Measurements from ENCODE around the gene SMC6.

SMC6 gene

DNA sequence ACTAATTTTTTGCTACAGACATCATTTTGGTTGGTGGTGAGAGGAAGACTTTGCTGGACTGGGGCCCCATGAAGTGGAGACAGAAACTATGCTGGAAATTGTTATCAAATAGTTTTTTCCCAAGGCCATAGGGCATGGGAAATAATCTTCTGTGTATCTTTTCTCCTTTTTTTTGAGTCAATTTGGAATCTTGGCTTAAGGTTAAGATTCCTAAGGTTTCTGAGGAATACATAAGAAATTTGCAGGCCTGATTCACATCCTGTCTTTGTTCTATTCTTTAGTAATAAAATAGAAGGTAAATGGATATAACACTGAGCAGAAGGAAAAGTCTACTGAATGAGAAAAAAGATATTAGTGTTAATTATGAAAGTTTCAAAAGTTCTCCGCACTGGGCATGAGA, 16.6 kb downstream of the SMC6 start:
- peaks cover 27% of the 10 kb centered on the region for H3K36me3 ChIP-seq (ENCODE audit: control insufficient read depth, insufficient read depth, low read length)
- no peak overlapping the region for H3K9ac ChIP-seq (ENCODE audit: low read depth, low read length)
- H3K9me3 ChIP-seq (ENCODE audit: control insufficient read depth, insufficient read depth, low read length): no peaks in the 10 kb centered on the region
- no peak overlapping the region for H3K4me3 ChIP-seq (ENCODE audit: low read depth, low read length)
- no peaks in the 10 kb centered on the region for H3K4me1 ChIP-seq (ENCODE audit: control insufficient read depth, insufficient read depth, low read length)
- no peaks in the 10 kb centered on the region for H3K27me3 ChIP-seq (ENCODE audit: control insufficient read depth, insufficient read depth, low read length)

DNA sequence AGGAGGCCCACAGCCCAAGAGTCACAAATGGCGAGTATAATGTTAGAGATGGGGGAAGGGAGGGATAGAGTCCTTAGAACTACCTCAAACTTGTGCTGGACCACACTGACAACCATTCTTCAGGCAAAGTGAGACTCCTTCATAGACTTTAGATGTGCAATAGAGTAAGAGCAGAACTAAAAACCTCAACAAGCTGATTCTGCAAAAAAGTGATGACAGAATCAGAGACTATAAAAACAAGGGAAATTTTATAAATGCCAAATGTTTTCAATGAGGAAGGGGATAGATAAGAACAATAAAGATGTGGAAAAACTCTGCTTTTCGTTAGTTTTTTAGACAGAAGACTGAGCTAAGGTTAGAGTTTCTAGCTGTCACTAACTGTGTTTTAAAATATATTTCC, 17.7 kb downstream of the SMC6 start:
- no peaks in the 10 kb centered on the region for H3K9me3 ChIP-seq (ENCODE audit: control insufficient read depth, insufficient read depth, low read length)
- no peaks in the 10 kb centered on the region for H3K27me3 ChIP-seq (ENCODE audit: control insufficient read depth, insufficient read depth, low read length)
- peaks cover 27% of the 10 kb centered on the region for H3K36me3 ChIP-seq (ENCODE audit: control insufficient read depth, insufficient read depth, low read length)

DNA sequence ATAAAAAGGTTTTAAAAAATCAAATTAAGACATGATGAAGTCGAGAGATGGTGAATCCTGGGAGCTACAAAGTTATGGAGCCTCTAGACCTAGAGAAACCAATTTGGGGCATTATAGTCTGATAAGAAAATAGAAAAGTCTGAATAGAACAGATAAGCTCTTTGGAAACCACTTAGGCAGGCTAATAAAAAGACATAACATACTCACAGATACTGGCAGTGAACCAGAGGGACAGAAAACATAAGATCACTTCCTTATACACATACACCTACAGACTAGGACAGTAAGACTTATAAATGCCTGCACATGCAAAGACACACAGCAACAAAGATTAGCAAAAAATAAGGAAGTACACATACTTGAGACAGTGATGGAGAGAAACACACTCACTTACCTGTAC, 20.0 kb downstream of the SMC6 start:
- H3K36me3 ChIP-seq (ENCODE audit: control insufficient read depth, insufficient read depth, low read length): peaks cover 20% of the 10 kb centered on the region

More for the DNA sequence above, 17.7 kb downstream of the SMC6 start:
- Histone ChIP-seq H3K4me1 (ENCODE audit: control insufficient read depth, insufficient read depth, low read length) (no peaks in the 10 kb centered on the region), H3K4me3 (ENCODE audit: low read depth, low read length) (no peak overlapping the region), H3K9ac (ENCODE audit: low read depth, low read length) (no peak overlapping the region)

DNA sequence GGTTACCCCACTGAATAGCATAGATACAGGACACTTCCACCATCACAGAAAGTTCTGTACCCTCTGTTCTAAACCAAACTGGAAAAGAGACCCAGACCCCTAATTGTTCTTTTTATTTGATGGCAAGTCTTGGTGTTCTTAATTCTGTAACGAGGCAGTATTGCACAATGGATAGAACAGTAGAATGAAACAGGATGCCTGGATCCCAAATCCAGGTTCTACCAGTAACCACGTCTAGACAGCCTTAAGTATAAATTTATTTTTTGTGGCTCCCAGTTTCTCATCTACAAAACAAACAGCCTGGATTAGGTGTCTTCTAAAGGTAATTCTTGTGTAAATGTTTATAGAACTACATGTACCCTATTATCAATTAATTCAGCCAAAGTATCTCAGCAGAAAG, 23.7 kb downstream of the SMC6 start:
- Histone ChIP-seq H3K9ac (ENCODE audit: low read depth, low read length) (no peak overlapping the region), H3K36me3 (ENCODE audit: control insufficient read depth, insufficient read depth, low read length) (peaks cover 3% of the 10 kb centered on the region), H3K9me3 (ENCODE audit: control insufficient read depth, insufficient read depth, low read length) (no peaks in the 10 kb centered on the region), H3K27me3 (ENCODE audit: control insufficient read depth, insufficient read depth, low read length) (no peaks in the 10 kb centered on the region), H3K4me3 (ENCODE audit: low read depth, low read length) (no peak overlapping the region), H3K4me1 (ENCODE audit: control insufficient read depth, insufficient read depth, low read length) (no peaks in the 10 kb centered on the region)

More for the DNA sequence above, 20.0 kb downstream of the SMC6 start:
- no peaks in the 10 kb centered on the region for H3K27me3 ChIP-seq (ENCODE audit: control insufficient read depth, insufficient read depth, low read length)
- no peak overlapping the region for H3K4me3 ChIP-seq (ENCODE audit: low read depth, low read length)
- H3K9me3 ChIP-seq (ENCODE audit: control insufficient read depth, insufficient read depth, low read length): no peaks in the 10 kb centered on the region
- no peaks in the 10 kb centered on the region for H3K4me1 ChIP-seq (ENCODE audit: control insufficient read depth, insufficient read depth, low read length)
- no peak overlapping the region for H3K9ac ChIP-seq (ENCODE audit: low read depth, low read length)

DNA sequence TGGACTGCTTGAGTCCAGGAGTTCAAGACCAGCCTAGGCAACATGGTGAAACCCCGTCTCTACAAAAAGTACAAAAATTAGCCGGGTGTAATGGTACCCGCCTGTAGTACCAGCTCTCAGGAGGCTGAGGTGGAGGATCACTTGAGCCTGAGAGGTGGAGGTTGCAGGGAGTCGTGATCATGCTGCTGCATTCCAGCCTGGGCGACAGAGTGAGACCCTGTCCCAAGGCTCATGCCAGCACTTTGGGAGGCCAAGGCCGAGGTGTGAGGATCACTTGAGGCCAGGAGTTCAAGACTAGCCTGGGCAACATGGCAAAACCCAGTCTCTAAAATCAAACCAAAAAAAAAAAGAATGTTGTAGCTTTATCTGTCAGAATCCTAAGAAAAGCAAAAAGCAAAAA, 25.4 kb downstream of the SMC6 start:
- no peaks in the 10 kb centered on the region for H3K27me3 ChIP-seq (ENCODE audit: control insufficient read depth, insufficient read depth, low read length)
- no peak overlapping the region for H3K4me3 ChIP-seq (ENCODE audit: low read depth, low read length)
- peaks cover 6% of the 10 kb centered on the region for H3K36me3 ChIP-seq (ENCODE audit: control insufficient read depth, insufficient read depth, low read length)
- H3K4me1 ChIP-seq (ENCODE audit: control insufficient read depth, insufficient read depth, low read length): no peaks in the 10 kb centered on the region
- H3K9me3 ChIP-seq (ENCODE audit: control insufficient read depth, insufficient read depth, low read length): no peaks in the 10 kb centered on the region
- H3K9ac ChIP-seq (ENCODE audit: low read depth, low read length): no peak overlapping the region

DNA sequence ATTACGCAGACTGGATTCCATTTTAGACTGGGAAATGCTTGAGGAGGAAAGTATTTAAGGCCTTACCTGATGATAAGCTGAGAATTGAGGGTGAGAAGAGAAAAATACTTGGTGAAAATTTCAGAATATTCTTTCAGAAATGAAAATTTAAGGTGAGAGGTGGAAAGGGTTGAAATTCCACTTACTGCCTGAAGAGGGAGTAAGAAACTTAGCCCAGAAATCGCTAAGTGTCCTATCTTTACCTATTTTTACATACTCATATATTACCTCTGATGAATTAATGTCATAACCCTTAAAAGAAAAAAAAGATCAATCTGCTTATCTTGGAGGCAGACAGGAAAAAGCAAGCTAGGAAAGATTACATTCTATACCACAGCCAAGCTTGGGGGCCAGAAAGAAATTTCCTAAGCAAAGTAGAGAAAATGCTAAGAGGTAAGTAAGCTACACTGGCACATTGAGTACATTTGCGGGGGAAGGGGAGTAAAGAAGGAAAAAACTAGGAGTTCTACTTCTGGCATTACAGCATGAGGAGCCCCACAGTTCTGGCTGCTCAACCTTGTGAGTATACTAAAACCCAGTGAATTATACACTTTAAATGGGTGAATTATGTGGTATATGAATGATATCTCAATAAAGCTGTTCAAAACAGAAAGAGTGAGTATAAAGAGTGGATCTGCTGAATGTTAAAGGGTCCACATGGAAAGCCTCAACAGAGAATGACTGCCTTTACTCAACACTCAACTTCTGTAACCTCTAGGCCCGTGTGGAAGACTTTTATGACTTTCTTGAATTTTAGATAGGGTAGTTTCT, 33.8 kb downstream of the SMC6 start:
- peaks cover 15% of the 10 kb centered on the region for H3K36me3 ChIP-seq (ENCODE audit: control insufficient read depth, insufficient read depth, low read length)
- H3K9me3 ChIP-seq (ENCODE audit: control insufficient read depth, insufficient read depth, low read length): no peaks in the 10 kb centered on the region
- H3K4me3 ChIP-seq (ENCODE audit: low read depth, low read length): no peak overlapping the region
- no peaks in the 10 kb centered on the region for H3K27me3 ChIP-seq (ENCODE audit: control insufficient read depth, insufficient read depth, low read length)
- H3K9ac ChIP-seq (ENCODE audit: low read depth, low read length): no peak overlapping the region
- no peaks in the 10 kb centered on the region for H3K4me1 ChIP-seq (ENCODE audit: control insufficient read depth, insufficient read depth, low read length)

DNA sequence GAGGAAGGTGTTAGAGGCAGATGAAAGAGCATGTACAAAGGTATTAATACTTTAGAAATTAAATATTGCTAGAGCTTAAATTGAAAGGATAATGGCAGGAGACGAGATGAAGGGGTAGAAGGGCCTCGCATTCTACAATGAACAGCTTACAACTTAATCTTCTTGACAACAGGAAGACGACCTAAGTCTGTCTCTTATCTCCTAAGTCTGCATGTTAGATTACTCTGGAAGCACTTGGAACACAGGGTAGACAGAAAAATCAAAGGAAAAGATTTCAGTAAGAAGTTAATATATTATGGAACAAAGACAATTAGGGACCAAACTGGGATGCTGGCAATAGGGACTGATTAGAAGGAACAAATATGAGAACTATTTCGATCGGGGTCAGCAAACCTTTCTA, 34.9 kb downstream of the SMC6 start:
- Histone ChIP-seq H3K36me3 (ENCODE audit: control insufficient read depth, insufficient read depth, low read length) (peaks cover 18% of the 10 kb centered on the region), H3K4me3 (ENCODE audit: low read depth, low read length) (no peak overlapping the region), H3K27me3 (ENCODE audit: control insufficient read depth, insufficient read depth, low read length) (no peaks in the 10 kb centered on the region), H3K4me1 (ENCODE audit: control insufficient read depth, insufficient read depth, low read length) (no peaks in the 10 kb centered on the region), H3K9ac (ENCODE audit: low read depth, low read length) (no peak overlapping the region), H3K9me3 (ENCODE audit: control insufficient read depth, insufficient read depth, low read length) (no peaks in the 10 kb centered on the region)

DNA sequence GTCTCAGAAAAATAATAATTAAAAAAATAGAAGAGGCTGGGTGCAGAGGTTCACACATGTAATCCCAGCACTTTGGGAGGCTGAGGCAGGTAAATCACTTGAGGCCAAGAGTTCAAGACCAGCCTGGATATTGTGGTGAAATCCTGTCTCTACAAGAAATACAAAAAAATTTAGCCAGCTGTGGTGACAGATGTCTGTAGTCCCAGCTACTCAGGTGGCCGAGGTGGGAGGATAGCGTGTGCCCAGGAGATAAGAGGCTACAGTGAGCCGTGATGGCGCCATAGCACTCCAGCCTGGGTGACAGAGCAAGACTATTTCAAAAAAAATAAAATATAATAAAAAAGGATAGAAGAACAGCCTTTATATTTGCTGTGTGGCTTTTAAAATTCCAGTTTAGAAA, 35.9 kb downstream of the SMC6 start:
- H3K4me3 ChIP-seq (ENCODE audit: low read depth, low read length): no peak overlapping the region
- H3K9me3 ChIP-seq (ENCODE audit: control insufficient read depth, insufficient read depth, low read length): no peaks in the 10 kb centered on the region
- peaks cover 11% of the 10 kb centered on the region for H3K36me3 ChIP-seq (ENCODE audit: control insufficient read depth, insufficient read depth, low read length)
- H3K4me1 ChIP-seq (ENCODE audit: control insufficient read depth, insufficient read depth, low read length): no peaks in the 10 kb centered on the region
- no peak overlapping the region for H3K9ac ChIP-seq (ENCODE audit: low read depth, low read length)
- no peaks in the 10 kb centered on the region for H3K27me3 ChIP-seq (ENCODE audit: control insufficient read depth, insufficient read depth, low read length)

DNA sequence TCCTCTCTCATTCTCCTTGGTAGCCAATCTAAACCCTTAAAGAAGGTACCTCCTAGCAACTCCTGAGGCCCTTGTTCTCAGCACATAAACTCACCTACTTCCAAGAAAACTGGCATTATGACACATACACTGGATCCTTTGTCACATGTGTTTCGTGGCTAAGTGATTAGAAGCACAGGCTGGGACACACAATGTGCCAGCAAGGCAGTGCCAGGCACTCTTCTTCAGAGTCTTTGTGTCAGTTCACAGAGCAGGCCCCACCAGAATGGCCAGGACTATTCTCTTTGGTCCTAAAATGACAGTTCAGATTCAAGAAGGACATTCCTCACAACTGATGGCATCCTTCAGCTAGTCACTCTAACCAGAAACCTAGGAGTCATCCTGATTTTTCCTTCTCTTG, 40.3 kb downstream of the SMC6 start:
- no peak overlapping the region for H3K9ac ChIP-seq (ENCODE audit: low read depth, low read length)
- H3K4me1 ChIP-seq (ENCODE audit: control insufficient read depth, insufficient read depth, low read length): no peaks in the 10 kb centered on the region
- peaks cover 6% of the 10 kb centered on the region for H3K36me3 ChIP-seq (ENCODE audit: control insufficient read depth, insufficient read depth, low read length)
- H3K9me3 ChIP-seq (ENCODE audit: control insufficient read depth, insufficient read depth, low read length): no peaks in the 10 kb centered on the region
- no peaks in the 10 kb centered on the region for H3K27me3 ChIP-seq (ENCODE audit: control insufficient read depth, insufficient read depth, low read length)
- no peak overlapping the region for H3K4me3 ChIP-seq (ENCODE audit: low read depth, low read length)

DNA sequence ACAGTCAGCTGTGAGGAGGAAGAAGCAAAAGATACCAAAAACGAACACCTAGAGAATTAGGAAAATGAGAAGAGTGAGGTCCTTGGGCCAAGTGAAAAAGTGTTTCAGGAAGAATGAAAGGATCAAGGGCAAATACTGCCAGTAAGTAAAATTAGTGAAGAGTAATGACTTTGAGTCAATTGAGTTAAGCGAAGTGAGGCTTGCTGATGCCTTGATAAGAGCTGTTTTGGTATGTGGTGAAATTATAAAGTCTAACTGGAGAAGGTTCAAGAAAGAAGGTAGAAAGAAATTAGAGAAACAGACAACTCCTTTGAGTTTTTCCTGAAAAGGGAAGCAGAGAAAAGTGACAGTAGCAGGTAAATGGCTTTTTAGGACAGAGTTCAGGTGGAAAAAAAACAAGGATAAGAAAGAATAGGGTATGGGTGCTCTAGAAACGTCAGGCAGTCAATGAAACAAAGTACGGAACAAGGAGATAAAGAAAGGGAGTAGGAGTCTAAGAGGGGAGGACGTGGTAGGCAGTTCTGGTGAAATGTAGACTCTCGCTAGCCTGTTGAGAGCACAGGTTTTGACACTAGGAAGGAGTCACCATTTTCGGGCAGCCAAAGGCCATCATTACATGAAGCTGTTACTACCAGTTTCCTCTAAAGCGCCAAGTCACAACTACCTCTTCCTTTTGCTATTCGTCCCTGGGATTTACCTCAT, 42.9 kb downstream of the SMC6 start:
- no peak overlapping the region for H3K9ac ChIP-seq (ENCODE audit: low read depth, low read length)
- peaks cover 6% of the 10 kb centered on the region for H3K36me3 ChIP-seq (ENCODE audit: control insufficient read depth, insufficient read depth, low read length)

DNA sequence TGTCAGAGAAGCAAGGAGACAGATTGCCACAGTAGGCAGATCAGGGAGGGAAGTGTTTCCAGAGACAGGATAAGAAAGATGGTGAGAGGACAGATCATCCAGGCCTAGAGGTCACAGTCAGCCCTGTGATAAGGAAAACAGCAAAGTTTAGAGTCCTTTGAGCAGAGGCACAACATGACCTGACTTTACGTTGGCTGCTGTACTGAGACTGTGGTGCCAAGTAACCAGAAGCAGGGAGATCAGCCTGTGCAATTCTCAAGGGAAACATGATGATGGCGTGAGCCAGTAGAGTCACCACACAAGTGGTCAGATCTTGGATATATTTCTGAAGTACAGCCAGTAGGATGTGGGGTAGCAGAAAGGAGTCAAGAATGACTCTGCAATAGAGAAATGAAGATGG, 43.7 kb downstream of the SMC6 start:
- H3K9ac ChIP-seq (ENCODE audit: low read depth, low read length): no peak overlapping the region
- H3K9me3 ChIP-seq (ENCODE audit: control insufficient read depth, insufficient read depth, low read length): no peaks in the 10 kb centered on the region
- no peak overlapping the region for H3K4me3 ChIP-seq (ENCODE audit: low read depth, low read length)
- H3K4me1 ChIP-seq (ENCODE audit: control insufficient read depth, insufficient read depth, low read length): no peaks in the 10 kb centered on the region
- no peaks in the 10 kb centered on the region for H3K27me3 ChIP-seq (ENCODE audit: control insufficient read depth, insufficient read depth, low read length)
- peaks cover 5% of the 10 kb centered on the region for H3K36me3 ChIP-seq (ENCODE audit: control insufficient read depth, insufficient read depth, low read length)

More for the DNA sequence above, 42.9 kb downstream of the SMC6 start:
- H3K9me3 ChIP-seq (ENCODE audit: control insufficient read depth, insufficient read depth, low read length): no peaks in the 10 kb centered on the region
- H3K4me1 ChIP-seq (ENCODE audit: control insufficient read depth, insufficient read depth, low read length): no peaks in the 10 kb centered on the region
- no peaks in the 10 kb centered on the region for H3K27me3 ChIP-seq (ENCODE audit: control insufficient read depth, insufficient read depth, low read length)
- no peak overlapping the region for H3K4me3 ChIP-seq (ENCODE audit: low read depth, low read length)

DNA sequence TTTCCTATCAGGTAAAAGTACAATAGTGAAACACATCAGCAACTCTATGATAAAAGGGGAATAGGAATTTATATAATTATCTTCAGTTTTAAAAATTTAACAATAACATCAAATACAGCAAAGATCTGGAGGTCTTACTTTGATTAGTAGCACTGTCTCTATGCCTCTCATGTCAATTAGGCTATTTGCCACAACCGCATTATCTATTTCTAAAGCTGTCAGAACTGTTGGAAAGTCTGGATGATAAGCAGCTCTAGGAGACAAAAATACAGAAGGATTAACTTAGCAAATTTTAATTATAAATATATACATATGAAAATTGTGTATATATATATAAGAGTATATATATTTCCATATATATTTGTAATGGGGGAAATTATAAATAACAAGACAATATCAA, 45.1 kb downstream of the SMC6 start:
- no peak overlapping the region for H3K9ac ChIP-seq (ENCODE audit: low read depth, low read length)
- H3K9me3 ChIP-seq (ENCODE audit: control insufficient read depth, insufficient read depth, low read length): no peaks in the 10 kb centered on the region
- no peaks in the 10 kb centered on the region for H3K36me3 ChIP-seq (ENCODE audit: control insufficient read depth, insufficient read depth, low read length)
- H3K4me3 ChIP-seq (ENCODE audit: low read depth, low read length): no peak overlapping the region
- no peaks in the 10 kb centered on the region for H3K27me3 ChIP-seq (ENCODE audit: control insufficient read depth, insufficient read depth, low read length)
- H3K4me1 ChIP-seq (ENCODE audit: control insufficient read depth, insufficient read depth, low read length): no peaks in the 10 kb centered on the region
